Measurements from ENCODE around the gene ADAR. TPM values are rescaled to one million over a fixed set of nuclear protein-coding genes. Genes with fewer than 3 reads are reported as not detected.

The ADAR gene
- polyA plus RNA-seq, 1 experiment = 143 TPM

GRCh38 chr1:154559466-154560044 is 48.4 kb downstream of the ADAR start:
- peak overlapping the region; percentile 85 for H3K4me3 ChIP-seq (ENCODE audit: low read depth, low read length)
- POLR2A ChIA-PET = interaction anchor here (0.6 kb wide), 1 partner anchor 68 kb away, joined by 3 read pairs; no protein-coding TSS in a partner anchor

DNA sequence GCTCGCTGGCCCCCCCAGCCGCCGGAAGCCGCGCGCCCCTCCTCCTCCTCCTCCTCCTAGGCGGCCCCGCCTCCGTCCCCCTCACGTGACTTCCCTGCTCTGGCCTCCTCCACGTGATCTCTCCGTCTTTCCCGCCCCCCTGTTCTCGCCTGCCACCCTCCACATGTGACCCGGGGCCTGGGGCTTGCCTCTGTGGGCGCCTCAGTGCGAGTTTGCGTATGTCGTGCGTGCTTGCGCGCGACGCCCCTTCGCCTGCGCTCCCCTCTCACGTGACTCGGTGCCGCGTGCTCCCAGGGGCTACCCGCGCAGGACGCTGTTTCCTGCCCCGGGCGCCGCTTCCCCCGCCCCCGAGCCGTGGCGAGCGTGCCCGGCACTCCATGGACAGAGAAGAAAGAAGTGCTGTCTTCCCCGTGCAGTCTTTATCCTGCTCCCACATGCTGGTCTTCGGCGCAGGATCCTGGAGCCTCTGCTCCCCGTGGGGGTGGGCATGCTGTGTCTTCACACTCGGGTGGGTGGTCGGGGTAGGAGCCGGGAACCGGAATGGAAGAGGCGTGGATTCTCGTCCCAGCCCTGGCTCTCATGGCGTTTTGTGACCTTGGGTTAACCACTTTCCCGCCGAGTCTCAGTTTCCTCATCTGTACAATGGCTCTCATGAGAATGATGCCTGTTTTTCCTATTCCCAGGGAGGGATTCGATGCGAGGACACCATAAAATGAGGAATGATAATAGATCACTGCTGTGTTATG is 49.1 kb downstream of the ADAR start:
- Histone ChIP-seq H3K36me3 (ENCODE audit: control insufficient read depth, insufficient read depth, low read length) (peaks cover 14% of the 10 kb centered on the region), H3K27me3 (ENCODE audit: control insufficient read depth, insufficient read depth, low read length) (no peaks in the 10 kb centered on the region), H3K4me3 (ENCODE audit: low read depth, low read length) (peak overlapping the region; percentile 85)
- POLR2A ChIA-PET = no interaction called here
- CTCF ChIA-PET = interaction anchor here (0.6 to 2.3 kb wide), 32 partner anchors 12 to 501 kb away, joined by 3 to 29 read pairs (median 4); partner anchors contain the start of genes PMVK and SHC1
- TF ChIP-seq, protein P1, sequence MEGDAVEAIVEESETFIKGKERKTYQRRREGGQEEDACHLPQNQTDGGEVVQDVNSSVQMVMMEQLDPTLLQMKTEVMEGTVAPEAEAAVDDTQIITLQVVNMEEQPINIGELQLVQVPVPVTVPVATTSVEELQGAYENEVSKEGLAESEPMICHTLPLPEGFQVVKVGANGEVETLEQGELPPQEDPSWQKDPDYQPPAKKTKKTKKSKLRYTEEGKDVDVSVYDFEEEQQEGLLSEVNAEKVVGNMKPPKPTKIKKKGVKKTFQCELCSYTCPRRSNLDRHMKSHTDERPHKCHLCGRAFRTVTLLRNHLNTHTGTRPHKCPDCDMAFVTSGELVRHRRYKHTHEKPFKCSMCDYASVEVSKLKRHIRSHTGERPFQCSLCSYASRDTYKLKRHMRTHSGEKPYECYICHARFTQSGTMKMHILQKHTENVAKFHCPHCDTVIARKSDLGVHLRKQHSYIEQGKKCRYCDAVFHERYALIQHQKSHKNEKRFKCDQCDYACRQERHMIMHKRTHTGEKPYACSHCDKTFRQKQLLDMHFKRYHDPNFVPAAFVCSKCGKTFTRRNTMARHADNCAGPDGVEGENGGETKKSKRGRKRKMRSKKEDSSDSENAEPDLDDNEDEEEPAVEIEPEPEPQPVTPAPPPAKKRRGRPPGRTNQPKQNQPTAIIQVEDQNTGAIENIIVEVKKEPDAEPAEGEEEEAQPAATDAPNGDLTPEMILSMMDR (IDR thresholded peaks at IDR 0.05; ENCODE audit: insufficient read depth, low read depth, low read length) = no peak
- DNase-seq (ENCODE audit: low read depth) = peak; percentile 88

More at GRCh38 chr1:154559466-154560044, 48.4 kb downstream of the ADAR start:
- peak; percentile 44 for DNase-seq (ENCODE audit: low read depth)
- TF ChIP-seq, protein P1 (IDR thresholded peaks at IDR 0.05; ENCODE audit: insufficient read depth, low read depth, low read length) = peak; percentile 91
- CTCF ChIA-PET = interaction anchor here (0.6 to 2.3 kb wide), 42 partner anchors 9 to 526 kb away, joined by 3 to 29 read pairs (median 4); partner anchors contain the start of genes PMVK, PYGO2 and SHC1
- no peaks in the 10 kb centered on the region for H3K27me3 ChIP-seq (ENCODE audit: control insufficient read depth, insufficient read depth, low read length)
- peaks cover 11% of the 10 kb centered on the region for H3K36me3 ChIP-seq (ENCODE audit: control insufficient read depth, insufficient read depth, low read length)

GRCh38 chr1:154557939-154558719 is 49.9 kb downstream of the ADAR start, which contains the start of gene UBE2Q1:
Gene UBE2Q1 (minus strand): TSS chr1:154558662. CDS start chr1:154558553, 109 bp downstream.
- TF ChIP-seq, protein P1 (IDR thresholded peaks at IDR 0.05; ENCODE audit: insufficient read depth, low read depth, low read length) = no peak
- H3K27me3 ChIP-seq (ENCODE audit: control insufficient read depth, insufficient read depth, low read length) = no peaks in the 10 kb centered on the region
- peaks cover 20% of the 10 kb centered on the region for H3K36me3 ChIP-seq (ENCODE audit: control insufficient read depth, insufficient read depth, low read length)
- peak within 1 kb of the TSS; percentile 85 for H3K4me3 ChIP-seq (ENCODE audit: low read depth, low read length)
- DNase-seq (ENCODE audit: low read depth) = no peak
- POLR2A ChIA-PET = no interaction called here
- CTCF ChIA-PET = interaction anchor here (0.7 to 2.0 kb wide), 3 partner anchors 12 to 317 kb away, joined by 3 to 4 read pairs (median 3); no protein-coding TSS in a partner anchor

DNA sequence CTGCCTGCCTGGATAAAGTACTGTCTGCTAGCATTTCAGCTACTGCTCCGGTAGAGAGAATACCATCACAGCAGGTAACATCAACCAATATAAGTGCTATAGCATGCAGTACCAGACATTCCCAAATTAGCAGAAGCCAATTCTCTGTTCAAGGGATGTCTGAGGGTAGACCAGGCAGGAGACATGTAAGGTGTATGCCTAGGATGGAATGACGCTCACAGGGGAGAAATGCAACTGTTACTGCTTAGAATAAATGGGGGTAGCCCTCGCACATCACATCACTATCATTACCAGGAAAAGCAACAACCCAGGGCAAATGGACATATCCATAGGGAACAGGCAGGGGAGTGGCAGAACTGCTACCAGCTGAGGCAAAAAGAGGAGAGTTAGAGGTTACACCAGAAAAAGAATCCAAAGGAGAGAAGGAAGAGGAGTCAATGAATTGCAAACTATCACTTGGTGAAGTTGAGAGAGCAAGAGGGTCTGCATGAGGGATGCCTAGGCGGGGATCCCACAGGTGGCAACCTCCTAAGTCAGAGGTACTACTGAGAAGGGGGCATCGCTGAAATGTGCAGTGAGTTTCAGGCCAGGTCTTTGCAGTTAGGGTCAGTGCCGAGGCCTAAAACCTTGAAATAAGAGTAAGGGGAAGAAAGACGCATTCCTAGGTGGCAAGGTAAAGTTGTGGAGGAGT is 50.6 kb downstream of the ADAR start:
- CTCF ChIA-PET = interaction anchor here (0.7 to 2.0 kb wide), 4 partner anchors 11 to 321 kb away, joined by 3 to 4 read pairs (median 3); no protein-coding TSS in a partner anchor
- H3K27me3 ChIP-seq (ENCODE audit: control insufficient read depth, insufficient read depth, low read length) = no peaks in the 10 kb centered on the region
- H3K4me3 ChIP-seq (ENCODE audit: low read depth, low read length) = peak overlapping the region; percentile 85
- H3K36me3 ChIP-seq (ENCODE audit: control insufficient read depth, insufficient read depth, low read length) = peaks cover 23% of the 10 kb centered on the region
- TF ChIP-seq, protein P1 (IDR thresholded peaks at IDR 0.05; ENCODE audit: insufficient read depth, low read depth, low read length) = no peak
- POLR2A ChIA-PET = no interaction called here
- no peak for DNase-seq (ENCODE audit: low read depth)
